T-helper 17 cell (primary cell): ENCODE results near the gene TARS2. TPM values are rescaled to one million over a fixed set of nuclear protein-coding genes. Genes with fewer than 3 reads are reported as not detected.

Experiments used
- ATAC-seq: fragments of 150-1000 bp; cut with Tn5 transposase; 2 replicates; pipeline ENCODE4 v1.10.0; 2021; ENCODE audit warnings: mild to moderate bottlenecking, moderate library complexity
- DNase-seq, 3 donors: peaks; one replicate each; pipeline versions ENCODE4 v3.0.0 to v3.0.0-alpha.2; 2020 to 2021
- H3K9me3 ChIP-seq: one replicate; pipeline ENCODE4 v1.7.0; 2013; ENCODE audit warnings: low read length, mild to moderate bottlenecking; ENCODE audit not compliant: control insufficient read depth, poor library complexity, severe bottlenecking
- H3K27ac Mint-ChIP-seq: one replicate; pipeline ENCODE4 v1.8.0; 2022; ENCODE audit warnings: mild to moderate bottlenecking, moderate library complexity, mixed read lengths
- H3K27me3 Mint-ChIP-seq: one replicate; pipeline ENCODE4 v1.8.0; 2022; ENCODE audit warnings: mixed read lengths
- H3K36me3 Mint-ChIP-seq: one replicate; pipeline ENCODE4 v1.8.0; 2022; ENCODE audit warnings: low read depth, mixed read lengths
- H3K4me1 Mint-ChIP-seq: one replicate; pipeline ENCODE4 v1.8.0; 2022; ENCODE audit warnings: mild to moderate bottlenecking, mixed read lengths
- H3K4me3 Mint-ChIP-seq: one replicate; pipeline ENCODE4 v1.8.0; 2022; ENCODE audit warnings: mild to moderate bottlenecking, moderate library complexity, mixed read lengths
- total RNA-seq, 4 donors: library from RNA in 2 of 4; stranded (reverse) in 2 of 4; gene quantifications; one replicate each; pipeline ENCODE4 v1.2.3 and lab custom pipeline; 2022 to 2026

Gene TARS2
- total RNA-seq, 2 donors from 2014 or later = 28.5 to 32.9 TPM

GRCh38 chr1:150512846-150513245, 25.6 kb downstream of the TARS2 start:
- H3K27ac Mint-ChIP-seq = no peak overlapping the region
- H3K9me3 ChIP-seq = no peaks in the 10 kb centered on the region
- no peaks in the 10 kb centered on the region for H3K27me3 Mint-ChIP-seq
- ATAC-seq (no peak), DNase-seq (no peak)
- no peak overlapping the region for H3K4me3 Mint-ChIP-seq
- H3K36me3 Mint-ChIP-seq = peaks cover 2% of the 10 kb centered on the region
- H3K4me1 Mint-ChIP-seq = peaks cover 11% of the 10 kb centered on the region

- no peaks in the 10 kb centered on the region for H3K9me3 ChIP-seq
- Mint-ChIP-seq H3K27ac (no peak overlapping the region), H3K4me1 (peaks cover 11% of the 10 kb centered on the region), H3K36me3 (peaks cover 2% of the 10 kb centered on the region), H3K4me3 (no peak overlapping the region), H3K27me3 (no peaks in the 10 kb centered on the region)
- ATAC-seq (no peak), DNase-seq (no peak)
Observed at GRCh38 chr1:150513351-150513791, 26.2 kb downstream of the TARS2 start.

DNA sequence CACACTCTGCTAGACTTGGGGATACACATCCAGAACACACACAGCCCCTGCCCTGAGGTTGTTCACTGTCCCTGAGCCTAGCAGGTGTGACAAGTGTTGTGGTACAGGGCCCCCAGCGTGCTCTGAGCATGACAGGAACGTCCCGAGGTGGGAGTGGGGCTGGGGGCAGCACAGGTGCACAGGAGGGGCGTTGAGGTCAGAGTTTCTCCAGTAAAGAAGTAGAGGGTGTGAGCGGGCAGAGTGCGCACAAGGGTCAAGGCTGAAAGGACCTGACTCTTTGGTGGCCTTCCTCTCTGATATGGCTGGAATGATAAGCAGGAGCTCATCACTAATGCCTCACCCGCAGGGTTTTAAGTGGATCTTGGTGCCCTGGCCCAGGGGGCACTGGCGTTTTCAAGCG, 27.0 kb downstream of the TARS2 start:
- H3K36me3 Mint-ChIP-seq = peaks cover 2% of the 10 kb centered on the region
- H3K9me3 ChIP-seq = no peaks in the 10 kb centered on the region
- no peaks in the 10 kb centered on the region for H3K27me3 Mint-ChIP-seq
- H3K27ac Mint-ChIP-seq = no peak overlapping the region
- peak overlapping the region; percentile 93 for H3K4me3 Mint-ChIP-seq
- ATAC-seq (no peak), DNase-seq (no peak)
- H3K4me1 Mint-ChIP-seq = peaks cover 11% of the 10 kb centered on the region

DNA sequence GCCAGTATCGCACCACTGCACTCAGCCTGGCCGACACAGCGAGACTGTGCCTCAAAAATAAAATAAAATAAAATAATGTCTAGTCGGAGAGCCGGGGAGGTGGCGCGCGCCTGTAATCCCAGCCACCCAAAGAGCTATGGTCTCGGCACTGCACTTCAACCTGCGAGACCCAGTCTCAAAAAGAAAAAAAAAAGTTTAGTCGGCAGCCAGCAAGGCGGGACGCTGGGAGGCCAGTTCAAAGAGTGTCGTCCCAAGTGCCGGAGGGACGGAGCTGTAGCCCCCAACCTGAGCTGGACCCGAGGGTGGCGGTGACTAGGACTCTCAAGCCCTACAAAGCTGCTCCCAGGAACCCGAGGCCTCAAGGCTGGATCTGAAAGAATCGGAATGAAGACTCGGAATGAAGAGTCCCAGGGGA, 27.7 kb downstream of the TARS2 start:
- peaks cover 2% of the 10 kb centered on the region for H3K36me3 Mint-ChIP-seq
- no peak for ATAC-seq
- H3K4me1 Mint-ChIP-seq = peaks cover 10% of the 10 kb centered on the region
- H3K9me3 ChIP-seq = no peaks in the 10 kb centered on the region
- H3K27ac Mint-ChIP-seq = no peak overlapping the region
- no peak for DNase-seq
- peak overlapping the region; percentile 93 for H3K4me3 Mint-ChIP-seq
- no peaks in the 10 kb centered on the region for H3K27me3 Mint-ChIP-seq

- H3K4me1 Mint-ChIP-seq = peaks cover 6% of the 10 kb centered on the region
- ATAC-seq (peak; percentile 99), DNase-seq (peak; percentile 83 to 90 (median 86))
- peak within 1 kb of the TSS; percentile 97 for H3K27ac Mint-ChIP-seq
- peak within 1 kb of the TSS; percentile 93 for H3K4me3 Mint-ChIP-seq
- no peaks in the 10 kb centered on the region for H3K27me3 Mint-ChIP-seq
- H3K36me3 Mint-ChIP-seq = peaks cover 2% of the 10 kb centered on the region
- H3K9me3 ChIP-seq = no peaks in the 10 kb centered on the region
Observed at GRCh38 chr1:150515328-150516049, 28.3 kb downstream of the TARS2 start, which contains the start of gene FALEC. FALEC (plus strand) TSS chr1:150515752.

GRCh38 chr1:150516050-150516591, 28.9 kb downstream of the TARS2 start:
- Mint-ChIP-seq H3K4me3 (peak overlapping the region; percentile 93), H3K27ac (peak overlapping the region; percentile 97), H3K4me1 (peaks cover 6% of the 10 kb centered on the region), H3K27me3 (no peaks in the 10 kb centered on the region), H3K36me3 (peaks cover 2% of the 10 kb centered on the region)
- ATAC-seq = peak; percentile 9
- DNase-seq = no peak
- no peaks in the 10 kb centered on the region for H3K9me3 ChIP-seq

DNA sequence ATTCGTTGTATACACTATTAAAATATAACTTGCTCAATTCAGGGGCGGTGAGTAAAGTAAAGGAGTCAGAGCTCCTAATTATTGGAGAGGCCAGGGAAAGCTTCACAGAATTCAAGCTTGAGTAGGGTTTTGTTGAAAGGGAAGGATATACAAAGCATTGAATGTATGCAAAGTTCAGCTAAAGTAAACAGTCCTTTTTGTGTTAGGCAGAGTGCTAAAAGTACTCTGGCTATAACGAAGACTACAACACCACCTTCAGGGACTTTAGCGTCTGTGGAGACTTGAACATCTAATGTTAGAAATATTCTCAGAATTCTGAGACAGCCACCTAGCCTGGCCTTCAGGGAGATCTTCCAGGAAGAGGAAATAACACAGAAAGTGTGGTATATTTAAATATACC, 29.4 kb downstream of the TARS2 start:
- peaks cover 2% of the 10 kb centered on the region for H3K36me3 Mint-ChIP-seq
- H3K27me3 Mint-ChIP-seq = no peaks in the 10 kb centered on the region
- H3K4me3 Mint-ChIP-seq = peak overlapping the region; percentile 93
- H3K27ac Mint-ChIP-seq = no peak overlapping the region
- no peak for DNase-seq
- peaks cover 6% of the 10 kb centered on the region for H3K4me1 Mint-ChIP-seq
- H3K9me3 ChIP-seq = no peaks in the 10 kb centered on the region
- ATAC-seq = no peak

DNA sequence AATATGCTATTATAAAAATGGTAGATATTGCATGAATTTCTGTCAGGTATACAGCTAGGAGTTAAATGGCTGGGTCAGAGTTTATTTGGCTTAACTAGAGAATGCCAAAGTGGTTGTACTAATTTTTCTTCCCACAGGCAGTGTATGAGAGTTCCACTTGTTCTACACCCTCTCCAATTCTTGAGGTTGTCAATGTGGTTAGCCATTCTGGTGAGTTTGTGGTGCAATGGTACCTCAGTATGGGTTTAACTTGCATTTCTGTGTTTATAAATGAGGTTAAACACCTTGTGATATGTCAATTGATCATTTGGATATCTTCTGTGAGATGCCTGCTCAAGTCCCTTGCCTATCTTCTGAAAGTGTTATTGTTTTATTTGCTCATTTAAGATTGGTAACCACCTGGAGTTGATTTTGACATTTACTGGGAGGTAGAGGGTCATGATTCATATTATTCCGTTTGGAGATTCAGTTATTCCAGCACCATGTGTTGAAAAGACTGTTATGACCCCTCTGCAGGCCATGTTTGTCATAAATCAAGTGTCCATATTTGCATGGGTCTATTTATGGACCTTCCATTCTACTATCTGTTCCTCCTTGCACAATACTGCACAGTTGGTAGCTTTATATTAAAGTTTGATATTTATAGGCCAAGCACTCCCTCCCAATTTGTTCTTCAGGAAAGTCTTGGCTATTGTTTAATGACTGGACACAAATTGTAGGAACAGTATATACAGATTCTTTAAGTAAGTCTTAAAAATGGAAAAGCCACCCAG, 34.2 kb downstream of the TARS2 start:
- Mint-ChIP-seq H3K4me3 (no peak overlapping the region), H3K27ac (no peak overlapping the region), H3K4me1 (peaks cover 2% of the 10 kb centered on the region), H3K36me3 (no peaks in the 10 kb centered on the region), H3K27me3 (no peaks in the 10 kb centered on the region)
- ATAC-seq (no peak), DNase-seq (no peak)
- no peaks in the 10 kb centered on the region for H3K9me3 ChIP-seq

DNA sequence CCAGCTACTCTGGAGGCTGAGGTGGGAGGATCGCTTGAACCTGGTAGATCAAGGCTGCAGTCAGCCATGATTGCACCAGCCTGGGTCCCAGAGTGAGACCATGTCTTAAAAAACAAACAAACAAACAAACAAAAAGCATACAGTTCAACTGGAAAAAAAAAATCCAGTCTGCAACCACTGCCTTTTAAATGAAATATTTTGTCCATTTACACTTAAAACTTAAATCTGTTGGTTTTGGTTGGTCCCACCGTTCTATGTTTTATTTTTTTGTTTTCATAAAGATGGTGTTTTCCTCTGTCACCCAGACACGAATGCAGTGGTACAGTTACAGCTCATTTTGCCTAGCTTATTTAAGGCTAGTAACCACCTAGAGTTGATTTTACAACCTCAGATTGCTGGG, 38.1 kb downstream of the TARS2 start:
- DNase-seq = no peak
- no peaks in the 10 kb centered on the region for H3K27me3 Mint-ChIP-seq
- ATAC-seq = no peak
- no peak overlapping the region for H3K27ac Mint-ChIP-seq
- no peaks in the 10 kb centered on the region for H3K4me1 Mint-ChIP-seq
- H3K36me3 Mint-ChIP-seq = no peaks in the 10 kb centered on the region
- H3K4me3 Mint-ChIP-seq = no peak overlapping the region
- no peaks in the 10 kb centered on the region for H3K9me3 ChIP-seq

DNA sequence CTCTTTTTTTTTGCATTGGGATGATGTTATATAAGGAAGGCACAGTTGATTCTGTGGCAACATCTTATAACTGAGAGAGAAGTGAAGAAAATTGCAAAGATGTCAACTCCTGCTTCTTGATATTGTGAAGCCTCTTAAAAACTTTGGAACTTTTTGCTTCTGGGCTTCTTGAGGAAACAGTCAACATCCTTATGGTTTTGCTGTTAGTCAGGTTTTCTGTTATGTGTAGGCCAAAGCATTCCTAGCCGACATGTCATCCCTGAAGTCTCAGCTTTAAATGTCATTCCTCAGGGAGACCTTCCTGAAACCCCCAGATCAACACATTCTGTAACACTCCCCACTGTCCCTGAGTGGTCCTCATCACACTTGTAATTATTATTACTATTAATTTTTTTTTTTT, 41.0 kb downstream of the TARS2 start:
- ATAC-seq (no peak), DNase-seq (no peak)
- Mint-ChIP-seq H3K4me3 (no peak overlapping the region), H3K36me3 (peaks cover 2% of the 10 kb centered on the region), H3K27me3 (no peaks in the 10 kb centered on the region), H3K27ac (no peak overlapping the region), H3K4me1 (peaks cover 4% of the 10 kb centered on the region)
- no peaks in the 10 kb centered on the region for H3K9me3 ChIP-seq

DNA sequence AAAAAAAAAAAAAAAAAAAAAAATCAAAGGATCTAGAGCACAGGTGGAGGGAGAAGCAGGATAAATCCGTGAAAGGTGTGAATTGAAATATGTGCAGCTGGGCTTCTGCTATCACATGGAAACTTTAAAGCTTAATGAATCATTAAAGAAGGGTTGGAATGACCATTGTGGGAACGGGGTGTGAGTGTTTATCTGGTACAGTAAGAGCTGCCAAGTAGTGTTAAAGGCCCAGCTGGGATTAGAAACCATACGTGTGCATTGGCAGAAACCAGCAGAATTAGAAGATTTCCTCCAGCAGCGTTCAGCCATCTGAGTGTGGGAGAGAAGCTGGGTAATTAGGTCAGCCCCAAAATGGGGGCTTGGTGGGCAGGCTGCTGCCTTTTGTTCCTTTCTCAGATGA, 41.8 kb downstream of the TARS2 start:
- peaks cover 4% of the 10 kb centered on the region for H3K4me1 Mint-ChIP-seq
- ATAC-seq (no peak), DNase-seq (no peak)
- no peaks in the 10 kb centered on the region for H3K9me3 ChIP-seq
- no peaks in the 10 kb centered on the region for H3K27me3 Mint-ChIP-seq
- no peak overlapping the region for H3K4me3 Mint-ChIP-seq
- peaks cover 2% of the 10 kb centered on the region for H3K36me3 Mint-ChIP-seq
- H3K27ac Mint-ChIP-seq = no peak overlapping the region

GRCh38 chr1:150530491-150531159, 43.4 kb downstream of the TARS2 start:
- Mint-ChIP-seq H3K36me3 (peaks cover 2% of the 10 kb centered on the region), H3K27me3 (peaks cover under 1% of the 10 kb centered on the region), H3K4me3 (no peak overlapping the region), H3K4me1 (peaks cover 4% of the 10 kb centered on the region), H3K27ac (no peak overlapping the region)
- no peak for ATAC-seq
- H3K9me3 ChIP-seq = no peaks in the 10 kb centered on the region
- DNase-seq = no peak

GRCh38 chr1:150532860-150533259, 45.6 kb downstream of the TARS2 start:
- peaks cover 10% of the 10 kb centered on the region for H3K27me3 Mint-ChIP-seq
- peaks cover 4% of the 10 kb centered on the region for H3K4me1 Mint-ChIP-seq
- H3K27ac Mint-ChIP-seq = no peak overlapping the region
- no peak for DNase-seq
- no peaks in the 10 kb centered on the region for H3K9me3 ChIP-seq
- H3K36me3 Mint-ChIP-seq = peaks cover 2% of the 10 kb centered on the region
- no peak for ATAC-seq
- no peak overlapping the region for H3K4me3 Mint-ChIP-seq
